Measurements from ENCODE around the gene FAT3. TPM values are rescaled to one million over a fixed set of nuclear protein-coding genes. Genes with fewer than 3 reads are reported as not detected.

The FAT3 gene
- total RNA-seq, 1 donor from 2014 or later: 80.6 TPM

GRCh38 chr11:92226331-92227229 is 2.0 kb downstream of the FAT3 start:
- peak; percentile 64 for DNase-seq
- no peak for TF ChIP-seq CTCF (IDR thresholded peaks at IDR 0.05; ENCODE audit: partially characterized antibody, unreplicated experiment)
- no peaks in the 10 kb centered on the region for H3K36me3 Mint-ChIP-seq (ENCODE audit: unreplicated experiment)
- H3K4me3 Mint-ChIP-seq (ENCODE audit: unreplicated experiment): peak overlapping the region; percentile 96
- H3K27me3 Mint-ChIP-seq (ENCODE audit: unreplicated experiment): peaks cover 17% of the 10 kb centered on the region
- peaks cover 13% of the 10 kb centered on the region for H3K9me3 Mint-ChIP-seq (ENCODE audit: unreplicated experiment)
- peaks cover 33% of the 10 kb centered on the region for H3K4me1 Mint-ChIP-seq (ENCODE audit: low read depth, unreplicated experiment)
- H3K27ac Mint-ChIP-seq (ENCODE audit: unreplicated experiment): peak overlapping the region; percentile 75

GRCh38 chr11:92227230-92227814 is 2.7 kb downstream of the FAT3 start:
- H3K4me3 Mint-ChIP-seq (ENCODE audit: unreplicated experiment): peak overlapping the region; percentile 86
- peaks cover 33% of the 10 kb centered on the region for H3K4me1 Mint-ChIP-seq (ENCODE audit: low read depth, unreplicated experiment)
- H3K27ac Mint-ChIP-seq (ENCODE audit: unreplicated experiment): peak overlapping the region; percentile 2
- H3K9me3 Mint-ChIP-seq (ENCODE audit: unreplicated experiment): peaks cover 13% of the 10 kb centered on the region
- no peaks in the 10 kb centered on the region for H3K36me3 Mint-ChIP-seq (ENCODE audit: unreplicated experiment)
- peak; percentile 27 for DNase-seq
- H3K27me3 Mint-ChIP-seq (ENCODE audit: unreplicated experiment): peaks cover 17% of the 10 kb centered on the region
- TF ChIP-seq CTCF (IDR thresholded peaks at IDR 0.05; ENCODE audit: partially characterized antibody, unreplicated experiment): no peak

GRCh38 chr11:92227959-92228935 is 3.6 kb downstream of the FAT3 start:
- no peak overlapping the region for H3K27ac Mint-ChIP-seq (ENCODE audit: unreplicated experiment)
- H3K36me3 Mint-ChIP-seq (ENCODE audit: unreplicated experiment): no peaks in the 10 kb centered on the region
- no peak for DNase-seq
- TF ChIP-seq CTCF (IDR thresholded peaks at IDR 0.05; ENCODE audit: partially characterized antibody, unreplicated experiment): no peak
- H3K4me3 Mint-ChIP-seq (ENCODE audit: unreplicated experiment): peak overlapping the region; percentile 86
- H3K27me3 Mint-ChIP-seq (ENCODE audit: unreplicated experiment): peaks cover 17% of the 10 kb centered on the region
- H3K4me1 Mint-ChIP-seq (ENCODE audit: low read depth, unreplicated experiment): peaks cover 31% of the 10 kb centered on the region
- H3K9me3 Mint-ChIP-seq (ENCODE audit: unreplicated experiment): peaks cover 11% of the 10 kb centered on the region

- no peak for DNase-seq
- Mint-ChIP-seq H3K27ac (ENCODE audit: unreplicated experiment) (no peak overlapping the region), H3K27me3 (ENCODE audit: unreplicated experiment) (no peaks in the 10 kb centered on the region), H3K4me1 (ENCODE audit: low read depth, unreplicated experiment) (peaks cover 17% of the 10 kb centered on the region), H3K36me3 (ENCODE audit: unreplicated experiment) (no peaks in the 10 kb centered on the region), H3K4me3 (ENCODE audit: unreplicated experiment) (no peak overlapping the region), H3K9me3 (ENCODE audit: unreplicated experiment) (peaks cover 2% of the 10 kb centered on the region)
- no peak for TF ChIP-seq CTCF (IDR thresholded peaks at IDR 0.05; ENCODE audit: partially characterized antibody, unreplicated experiment)
These were observed 12.2 kb downstream of the FAT3 start for GRCh38 chr11:92236856-92237255.

Measured in glutamatergic neuron (in vitro differentiated cells).